ENCODE data around the gene CIDEB.
A peak's percentile ranks its signal among the peaks of the same experiment; 100 is the strongest.

CIDEB gene

DNA sequence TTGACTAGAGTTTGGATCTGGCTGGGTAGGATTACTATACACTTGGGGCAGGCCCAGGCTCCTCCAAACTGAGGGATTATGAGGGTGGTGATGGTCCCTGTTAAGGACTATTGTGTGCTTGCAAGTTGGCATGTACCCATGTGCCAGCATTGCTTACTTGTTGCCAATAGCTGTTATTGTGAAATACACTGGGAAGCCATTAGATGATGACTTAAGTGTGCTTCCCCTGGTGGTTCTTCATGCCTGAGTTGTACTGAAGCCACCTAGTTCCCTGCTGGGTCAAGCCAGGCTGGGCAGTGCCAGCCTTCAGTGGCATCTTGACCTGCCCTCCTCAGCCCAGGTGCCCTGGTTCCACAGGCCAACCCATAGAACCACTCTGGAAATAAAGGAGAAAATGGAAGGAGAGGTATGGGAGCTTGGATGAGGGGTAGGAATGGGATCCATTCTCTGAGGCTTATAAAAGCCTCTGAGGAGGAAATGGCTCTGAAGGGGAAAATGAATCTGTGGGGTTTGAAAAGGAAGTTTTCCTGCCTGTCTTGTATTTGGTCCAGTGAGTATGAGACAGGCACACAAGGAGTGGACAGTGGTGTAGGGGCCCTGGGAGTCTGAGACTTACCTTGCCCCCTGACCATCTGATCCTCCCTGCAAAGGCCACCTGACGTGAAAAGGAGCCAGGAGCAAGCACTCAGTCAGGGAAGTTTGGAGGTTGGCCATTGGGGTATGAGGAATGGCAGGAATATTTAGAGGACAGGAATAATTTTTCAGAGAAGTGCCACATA is 4.2 kb upstream of the CIDEB start:
- DNase-seq: no peak

DNA sequence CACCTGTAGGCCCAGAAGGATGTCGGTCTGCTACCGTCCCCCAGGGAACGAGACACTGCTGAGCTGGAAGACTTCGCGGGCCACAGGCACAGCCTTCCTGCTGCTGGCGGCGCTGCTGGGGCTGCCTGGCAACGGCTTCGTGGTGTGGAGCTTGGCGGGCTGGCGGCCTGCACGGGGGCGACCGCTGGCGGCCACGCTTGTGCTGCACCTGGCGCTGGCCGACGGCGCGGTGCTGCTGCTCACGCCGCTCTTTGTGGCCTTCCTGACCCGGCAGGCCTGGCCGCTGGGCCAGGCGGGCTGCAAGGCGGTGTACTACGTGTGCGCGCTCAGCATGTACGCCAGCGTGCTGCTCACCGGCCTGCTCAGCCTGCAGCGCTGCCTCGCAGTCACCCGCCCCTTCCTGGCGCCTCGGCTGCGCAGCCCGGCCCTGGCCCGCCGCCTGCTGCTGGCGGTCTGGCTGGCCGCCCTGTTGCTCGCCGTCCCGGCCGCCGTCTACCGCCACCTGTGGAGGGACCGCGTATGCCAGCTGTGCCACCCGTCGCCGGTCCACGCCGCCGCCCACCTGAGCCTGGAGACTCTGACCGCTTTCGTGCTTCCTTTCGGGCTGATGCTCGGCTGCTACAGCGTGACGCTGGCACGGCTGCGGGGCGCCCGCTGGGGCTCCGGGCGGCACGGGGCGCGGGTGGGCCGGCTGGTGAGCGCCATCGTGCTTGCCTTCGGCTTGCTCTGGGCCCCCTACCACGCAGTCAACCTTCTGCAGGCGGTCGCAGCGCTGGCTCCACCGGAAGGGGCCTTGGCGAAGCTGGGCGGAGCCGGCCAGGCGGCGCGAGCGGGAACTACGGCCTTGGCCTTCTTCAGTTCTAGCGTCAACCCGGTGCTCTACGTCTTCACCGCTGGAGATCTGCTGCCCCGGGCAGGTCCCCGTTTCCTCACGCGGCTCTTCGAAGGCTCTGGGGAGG is 3.1 kb upstream of the CIDEB start, which contains the start of gene LTB4R:
Gene LTB4R, plus strand, starts transcription at position 857 of the 959 bp plus-strand sequence. CDS start 4,150 bp downstream, outside the sequence.
- DNase-seq: no peak

- DNase-seq: no peak
Measured at GRCh38 chr14:24310265-24310645, 2.5 kb upstream of the CIDEB start.

DNA sequence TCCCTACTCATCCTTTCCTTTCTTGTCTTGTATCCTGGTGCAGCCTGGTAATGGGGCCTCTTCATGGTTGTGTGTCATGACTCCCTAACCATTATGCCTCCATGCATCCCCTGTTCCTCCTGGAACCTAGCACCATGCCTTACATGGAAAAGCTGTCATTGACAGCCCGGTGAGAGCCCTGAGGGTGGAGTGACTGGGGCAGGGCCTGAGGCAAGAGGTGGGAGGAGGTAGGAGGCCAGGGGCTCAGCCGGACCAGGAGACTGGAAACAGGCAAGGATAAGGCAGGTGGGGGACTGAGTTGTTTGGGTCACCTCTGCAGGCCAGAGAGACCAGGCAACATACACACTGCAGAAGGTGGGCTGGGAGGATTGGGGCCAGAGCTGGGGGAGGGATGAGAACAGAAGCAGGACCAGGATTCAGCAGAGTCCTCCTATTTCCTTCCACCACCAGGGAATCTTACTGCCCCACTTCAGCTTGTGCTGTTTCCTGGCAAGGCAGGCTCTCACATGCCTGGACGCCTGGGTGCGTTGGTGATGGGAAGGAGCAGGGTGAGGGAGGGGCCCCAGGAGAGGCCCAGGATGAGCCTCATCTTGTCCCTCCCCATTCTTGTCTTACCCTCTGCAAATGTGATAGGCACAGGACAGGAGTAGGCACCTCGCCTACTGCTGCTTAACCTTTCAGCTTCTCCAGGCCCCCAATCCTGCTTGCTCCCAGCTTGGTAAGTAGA is 1.9 kb upstream of the CIDEB start, which contains the start of gene LTB4R2:
Gene LTB4R2, plus strand, starts transcription at position 603 of the 727 bp plus-strand sequence. CDS start 525 bp downstream, outside the sequence.
- DNase-seq: no peak

DNA sequence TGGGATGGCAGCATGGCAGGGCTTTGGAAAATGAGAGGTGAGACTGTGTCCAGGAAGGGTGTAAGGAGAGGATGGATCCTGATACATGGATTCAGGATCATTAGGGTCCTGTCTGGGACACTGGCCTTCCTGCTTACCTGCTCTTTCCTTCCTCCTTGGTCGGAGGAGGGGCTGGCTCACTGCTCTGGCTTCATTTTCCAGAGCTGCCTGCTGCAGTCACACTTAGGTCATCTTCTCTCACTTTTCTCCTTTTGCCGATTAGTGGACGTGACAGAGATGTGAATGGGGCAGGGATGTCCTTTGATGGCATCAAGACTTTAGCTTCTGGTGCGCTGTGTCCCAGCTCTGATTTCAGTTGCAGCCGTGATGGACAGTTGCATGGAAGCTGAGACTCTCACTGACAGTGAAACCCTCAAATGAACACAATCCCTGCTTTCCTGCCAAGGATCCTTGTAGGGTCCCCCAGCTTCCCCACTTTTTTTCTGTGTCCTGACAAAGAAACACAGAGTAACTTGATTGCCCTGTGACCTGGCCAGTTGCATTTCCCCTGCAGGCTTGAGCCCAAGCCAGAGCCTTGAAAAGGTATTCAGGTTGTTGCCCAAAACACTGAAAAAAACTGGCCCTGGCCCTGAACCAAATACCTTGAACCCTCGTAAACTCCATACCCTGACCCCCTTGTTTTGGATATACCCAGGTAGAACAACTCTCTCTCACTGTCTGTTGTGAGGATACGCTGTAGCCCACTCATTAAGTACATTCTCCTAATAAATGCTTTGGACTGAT is 756 bp upstream of the CIDEB start:
- DNase-seq: no peak

DNA sequence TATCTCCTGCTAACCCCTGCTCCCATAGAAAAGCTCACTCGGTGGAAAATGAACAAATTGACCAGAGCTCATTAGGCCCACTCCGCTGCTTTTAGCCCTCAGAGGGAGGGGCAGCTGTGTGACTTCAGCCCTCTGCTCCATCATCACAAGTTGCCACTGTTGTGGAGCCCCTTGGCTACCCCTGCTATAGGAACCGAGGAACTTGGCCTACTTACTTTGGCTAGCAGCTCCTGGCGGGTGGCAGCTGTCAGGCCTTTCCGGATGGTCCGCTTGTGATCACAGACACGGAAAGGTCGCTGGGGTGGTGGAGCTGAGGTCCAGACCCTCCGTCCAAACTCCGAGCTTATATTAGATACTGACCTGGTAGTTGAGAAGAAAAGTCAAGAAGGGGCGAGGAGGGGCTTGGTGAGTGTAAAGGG is 612 bp downstream of the CIDEB start:
- DNase-seq: no peak

GRCh38 chr14:24304019-24304387 is 3.8 kb downstream of the CIDEB start:
- DNase-seq: no peak

DNA sequence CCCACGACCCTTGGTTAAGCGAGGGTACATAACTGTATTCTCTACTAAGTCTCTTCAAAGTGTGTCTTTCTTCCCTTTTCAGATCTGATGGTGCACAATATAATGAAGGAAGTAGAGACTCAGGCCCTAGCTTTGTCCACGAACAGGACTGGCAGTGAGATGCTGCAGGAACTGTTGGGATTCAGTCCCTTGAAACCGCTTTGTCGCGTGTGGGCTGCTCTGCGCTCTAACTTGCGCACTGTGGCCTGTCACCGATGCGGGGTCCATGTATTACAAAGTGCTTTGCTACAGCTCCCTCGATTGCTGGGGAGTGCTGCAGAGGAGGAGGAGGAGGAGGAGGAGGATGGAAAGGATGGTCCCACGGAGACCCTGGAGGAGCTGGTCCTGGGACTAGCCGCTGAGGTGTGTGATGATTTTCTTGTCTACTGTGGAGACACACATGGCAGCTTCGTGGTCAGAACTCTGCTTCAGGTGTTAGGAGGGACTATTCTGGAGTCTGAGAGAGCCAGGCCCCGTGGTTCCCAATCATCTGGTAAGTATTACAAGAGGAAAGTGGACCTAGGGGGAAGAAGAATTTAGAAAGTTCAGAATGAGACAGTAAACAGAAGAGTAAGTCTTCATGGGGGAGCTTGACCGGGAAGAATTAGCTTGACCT is 7.3 kb downstream of the CIDEB start:
- no peak for DNase-seq

DNA sequence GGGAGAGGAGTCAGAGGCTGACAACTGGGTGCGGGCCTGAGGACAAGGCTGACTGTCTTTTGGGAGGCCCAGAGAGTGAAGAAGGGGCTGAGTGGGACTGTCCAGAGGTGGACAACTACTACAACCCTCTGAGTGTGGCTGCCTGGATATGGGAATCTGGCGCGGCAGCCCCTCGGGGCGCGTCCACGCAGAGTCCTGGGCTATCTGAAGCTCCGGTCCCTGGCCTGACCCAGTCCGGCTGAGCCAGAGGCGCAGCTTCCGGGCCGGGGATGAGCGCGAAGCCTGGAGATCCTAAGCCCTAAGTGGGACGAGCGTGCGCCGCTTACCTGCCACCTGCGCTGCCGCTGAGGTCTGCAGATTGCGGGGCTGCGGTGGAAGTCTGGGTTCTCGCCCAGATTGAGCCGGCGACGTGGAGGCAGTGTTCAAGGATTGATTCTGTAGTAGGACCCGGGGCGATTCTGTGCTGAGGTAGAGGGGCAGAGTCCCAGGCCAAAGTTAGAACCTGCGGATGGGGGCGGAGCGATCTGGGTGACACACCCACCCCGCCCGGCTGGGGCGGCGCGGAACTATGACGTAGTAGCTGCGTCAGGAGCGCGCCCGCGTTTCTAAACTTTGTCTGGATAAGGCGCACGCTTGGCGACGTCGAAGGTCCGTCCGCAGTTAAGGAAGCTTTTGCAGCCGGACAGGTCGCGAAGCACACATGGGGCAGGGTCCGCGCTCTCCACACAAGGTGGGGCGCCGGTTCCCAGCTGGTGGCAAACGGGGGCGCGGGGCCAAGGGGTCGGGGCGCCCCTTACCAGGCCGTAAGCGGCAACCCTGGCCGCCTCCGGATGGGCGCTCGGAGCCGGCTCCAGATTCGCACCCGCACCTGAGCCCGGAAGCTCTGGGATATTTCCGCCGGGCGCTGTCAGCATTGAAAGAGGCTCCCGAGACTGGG is 8.3 kb downstream of the CIDEB start, which contains the start of the genes DHRS1 and NOP9:
Gene DHRS1, minus strand, starts transcription at position 526 of the 937 bp plus-strand sequence. CDS start 674 bp downstream, outside the sequence.
Gene NOP9, plus strand, starts transcription at position 596 of the 937 bp plus-strand sequence. Its CDS starts 105 bp downstream, at position 701.
- peak; percentile 59 for DNase-seq

GRCh38 chr14:24298892-24299254 is 8.9 kb downstream of the CIDEB start:
- no peak for DNase-seq

DNA sequence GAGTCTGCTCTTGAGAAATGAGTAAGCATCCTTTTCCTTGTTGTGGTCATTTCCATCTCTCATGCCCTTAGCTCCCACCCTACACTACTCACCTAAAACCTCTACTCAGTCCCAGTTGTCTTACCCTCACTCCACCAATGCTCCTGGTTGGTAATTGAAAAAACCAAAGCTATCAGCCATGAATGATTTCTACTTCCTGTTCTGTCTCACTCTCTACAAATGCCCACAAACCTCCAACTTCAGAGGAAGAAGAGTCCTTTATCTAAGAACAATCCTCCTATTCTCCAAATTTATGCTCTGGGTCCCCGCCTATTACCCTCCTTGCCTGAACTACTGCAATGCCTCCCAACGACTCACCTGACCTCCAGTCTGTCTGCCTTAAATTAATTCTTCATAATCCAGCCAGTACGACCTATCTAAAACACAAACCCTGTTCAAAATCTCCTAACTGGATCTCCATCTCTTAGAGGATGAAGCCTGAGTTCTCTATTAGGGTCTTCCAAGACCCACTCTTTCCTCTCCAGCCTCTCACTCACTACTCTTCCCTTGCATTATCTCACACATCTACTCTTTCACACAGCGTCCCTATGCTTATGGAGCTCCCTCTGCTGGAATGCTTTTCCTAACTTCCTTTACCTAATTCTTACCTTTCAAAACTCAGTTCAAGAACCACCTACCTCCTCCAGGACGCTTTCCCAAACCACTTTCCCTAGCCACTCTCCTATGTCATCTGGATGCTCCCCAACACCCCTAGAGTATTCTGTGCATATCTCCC is 10.4 kb downstream of the CIDEB start:
- no peak for DNase-seq

DNA sequence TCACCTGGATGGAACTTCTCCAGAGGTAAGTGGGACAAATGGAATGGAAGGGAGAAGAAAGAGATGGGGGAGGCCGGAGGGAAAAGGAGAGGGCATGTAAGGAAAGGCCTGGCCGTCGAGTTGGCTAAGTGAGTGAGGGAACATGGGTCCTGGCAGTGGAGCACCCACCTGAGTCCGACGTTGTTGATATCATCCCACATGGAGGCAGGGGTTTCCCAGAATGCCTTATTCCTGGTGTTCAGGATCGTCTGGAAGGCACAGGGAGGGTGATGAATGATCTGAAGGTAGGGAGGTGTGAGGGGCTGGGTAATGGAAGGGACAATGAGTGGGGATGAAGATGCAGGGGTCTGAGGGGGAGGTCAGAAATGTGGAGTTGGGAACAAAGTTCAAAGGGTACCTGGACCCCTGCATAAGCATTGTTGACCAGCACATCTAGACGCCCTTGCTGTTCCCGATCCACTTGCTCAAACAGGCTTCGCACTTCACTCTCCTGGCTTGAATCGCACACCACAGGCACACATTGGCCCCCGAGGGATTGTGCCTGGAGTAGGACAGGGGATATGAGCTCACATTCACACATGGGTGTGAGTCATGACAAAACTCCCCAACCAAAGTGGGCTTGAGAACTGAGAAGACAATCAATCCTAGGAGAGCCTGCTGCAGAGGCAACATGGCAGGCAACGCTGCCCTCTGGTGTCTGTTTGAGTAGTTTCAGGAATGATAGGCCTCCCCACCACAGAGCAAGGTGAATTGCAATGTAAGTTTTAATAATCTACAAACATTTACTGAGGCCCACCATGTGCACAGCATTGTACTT is 11.2 kb downstream of the CIDEB start:
- no peak for DNase-seq

- DNase-seq: no peak
Measured at GRCh38 chr14:24293525-24293924, 14.3 kb downstream of the CIDEB start.

GRCh38 chr14:24292118-24292807 is 15.5 kb downstream of the CIDEB start:
- DNase-seq: no peak

GRCh38 chr14:24291446-24292117 is 16.2 kb downstream of the CIDEB start:
- no peak for DNase-seq

- DNase-seq: no peak
Measured at GRCh38 chr14:24290746-24291145, 17.0 kb downstream of the CIDEB start.

GRCh38 chr14:24289649-24290280 is 18.0 kb downstream of the CIDEB start:
- no peak for DNase-seq
